WTC11 (cell line): ENCODE data around the gene MYO5C. TPM values are rescaled to one million over a fixed set of nuclear protein-coding genes. Genes with fewer than 3 reads are reported as not detected.

ENCODE experiments used
- ATAC-seq: fragments of 200-7000 bp; cut with Tn5 transposase; 2 replicates; pipeline ENCODE4 v1.10.0; 2021; ENCODE audit warnings: mild to moderate bottlenecking, moderate library complexity
- CTCF ChIA-PET: fragments of 300-600 bp; sonication (Branson Sonifier 250); formaldehyde crosslinking; loops from one replicate; lab custom pipeline; 2021; ENCODE audit warnings: antibody characterized with exemption; lab: Charles Lee
- POLR2A ChIA-PET: fragments of 350-600 bp; sonication (Branson Sonifier 250); formaldehyde crosslinking; loops from one replicate; lab custom pipeline; 2021; ENCODE audit warnings: antibody characterized with exemption; lab: Charles Lee
- DNase-seq: peaks from one replicate; pipeline ENCODE4 v3.0.0; 2021; ENCODE audit warnings: low spot score
- H3K27ac Mint-ChIP-seq: 2 replicates; pipeline ENCODE4 v1.8.0; 2021; ENCODE audit warnings: mixed read lengths
- H3K27me3 Mint-ChIP-seq: 2 replicates; pipeline ENCODE4 v1.8.0; 2021; ENCODE audit warnings: low read depth, mild to moderate bottlenecking, moderate library complexity, mixed read lengths
- H3K36me3 Mint-ChIP-seq: 2 replicates; pipeline ENCODE4 v1.8.0; 2021; ENCODE audit warnings: mixed read lengths
- H3K4me1 Mint-ChIP-seq: 2 replicates; pipeline ENCODE4 v1.8.0; 2022; ENCODE audit warnings: mixed read lengths
- H3K4me3 Mint-ChIP-seq: 2 replicates; pipeline ENCODE4 v1.8.0; 2021; ENCODE audit warnings: mild to moderate bottlenecking, moderate library complexity, mixed read lengths
- H3K9me3 Mint-ChIP-seq: 2 replicates; pipeline ENCODE4 v1.8.0; 2021; ENCODE audit warnings: mixed read lengths
- CREB1 ChIP-seq: sonication (generic); formaldehyde crosslinking; IDR thresholded peaks from 2 replicates; pipeline ENCODE4 v1.8.0; 2023; ENCODE audit warnings: mild to moderate bottlenecking, missing genetic modification reagents
- ESRRA ChIP-seq: sonication (generic); formaldehyde crosslinking; IDR thresholded peaks from 2 replicates; pipeline ENCODE4 v1.8.1; 2022; ENCODE audit warnings: mild to moderate bottlenecking, missing genetic modification reagents, borderline replicate concordance
- FOXP1 ChIP-seq: sonication (generic); formaldehyde crosslinking; IDR thresholded peaks from 2 replicates; pipeline ENCODE4 v1.8.0; 2022; ENCODE audit warnings: missing genetic modification reagents, mild to moderate bottlenecking, moderate library complexity, borderline replicate concordance
- GABPB1 ChIP-seq: sonication (generic); formaldehyde crosslinking; IDR thresholded peaks from 2 replicates; pipeline ENCODE4 v1.8.1; 2023; ENCODE audit warnings: mild to moderate bottlenecking, missing genetic modification reagents
- HMGA2 ChIP-seq: fragments of 250-450 bp; sonication (Bioruptor Pico); IDR thresholded peaks from 2 replicates; pipeline ENCODE4 v1.4.0; 2021; ENCODE audit warnings: mild to moderate bottlenecking, moderate library complexity
- JUN ChIP-seq: sonication (generic); formaldehyde crosslinking; IDR thresholded peaks from 2 replicates; pipeline ENCODE4 v1.8.0; 2023; ENCODE audit warnings: mild to moderate bottlenecking, missing genetic modification reagents
- MXD4 ChIP-seq: fragments of 250-450 bp; sonication (Bioruptor Pico); IDR thresholded peaks from 2 replicates; pipeline ENCODE4 v1.8.0; 2021; ENCODE audit warnings: mild to moderate bottlenecking, moderate library complexity, borderline replicate concordance
- NR2C2 ChIP-seq: sonication (generic); formaldehyde crosslinking; IDR thresholded peaks from 2 replicates; pipeline ENCODE4 v1.8.0; 2022; ENCODE audit warnings: mild to moderate bottlenecking, missing genetic modification reagents
- SMAD4 ChIP-seq: sonication (generic); formaldehyde crosslinking; IDR thresholded peaks from 2 replicates; pipeline ENCODE4 v1.8.0; 2022; ENCODE audit warnings: mild to moderate bottlenecking, missing genetic modification reagents
- ZNF263 ChIP-seq: sonication (generic); formaldehyde crosslinking; IDR thresholded peaks from 2 replicates; pipeline ENCODE4 v1.8.1; 2022; ENCODE audit warnings: low read depth, mild to moderate bottlenecking, moderate library complexity, missing genetic modification reagents
- total RNA-seq: library from RNA; stranded (reverse); gene quantifications from 3 replicates; pipeline ENCODE4 v1.2.3, GENCODE V29; 2021
- TF ChIP-seq, protein P1 (sequence below): sonication (generic); formaldehyde crosslinking; IDR thresholded peaks from 2 replicates; pipeline ENCODE4 v1.8.1; 2022; ENCODE audit warnings: mild to moderate bottlenecking, moderate library complexity, missing genetic modification reagents
- TF ChIP-seq, protein P2 (sequence below): fragments of 250-450 bp; sonication (Bioruptor Pico); IDR thresholded peaks from 2 replicates; pipeline ENCODE4 v1.9.0; 2021; ENCODE audit warnings: mild to moderate bottlenecking
- TF ChIP-seq, protein P3 (sequence below): sonication (generic); formaldehyde crosslinking; IDR thresholded peaks from 2 replicates; pipeline ENCODE4 v1.8.0; 2022; ENCODE audit warnings: mild to moderate bottlenecking, missing genetic modification reagents
- TF ChIP-seq, protein P4 (sequence below): sonication (generic); formaldehyde crosslinking; IDR thresholded peaks from 2 replicates; pipeline ENCODE4 v1.8.1; 2023; ENCODE audit warnings: mild to moderate bottlenecking, missing genetic modification reagents, borderline replicate concordance
- TF ChIP-seq, protein P5 (sequence below): sonication (generic); formaldehyde crosslinking; IDR thresholded peaks from 2 replicates; pipeline ENCODE4 v1.8.0; 2022; ENCODE audit warnings: missing genetic modification reagents
- TF ChIP-seq, protein P6 (sequence below): sonication (generic); formaldehyde crosslinking; conservative IDR thresholded peaks from 2 replicates; pipeline ENCODE4 v1.8.1; 2023; ENCODE audit warnings: mild to moderate bottlenecking, low read depth, missing genetic modification reagents, moderate library complexity

MYO5C gene
- total RNA-seq, 1 experiment from 2014 or later = 25.3 TPM

DNA sequence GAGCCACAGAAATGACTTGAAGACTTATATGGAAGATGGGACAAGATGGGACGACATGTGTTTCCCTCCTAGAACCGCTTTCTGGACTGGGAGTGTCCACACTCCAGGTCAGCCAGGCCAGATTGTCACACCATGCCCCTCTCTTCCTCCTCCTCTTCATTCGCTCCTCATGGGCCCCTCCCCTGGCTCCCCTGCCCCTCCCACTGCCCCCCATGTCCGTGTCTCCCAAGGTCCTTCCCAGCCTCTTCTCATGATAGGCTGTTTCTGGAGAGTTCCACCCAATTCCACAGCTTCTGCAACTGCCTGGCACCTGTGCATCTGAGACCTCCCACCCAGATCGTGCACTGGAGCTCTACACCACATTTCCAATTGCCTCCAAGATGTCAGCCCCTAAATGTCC lies 6.6 kb downstream of the MYO5C start:
- H3K9me3 Mint-ChIP-seq = peaks cover 14% of the 10 kb centered on the region
- no peaks in the 10 kb centered on the region for H3K27me3 Mint-ChIP-seq
- DNase-seq = no peak
- H3K4me3 Mint-ChIP-seq = no peak overlapping the region
- ChIA-PET POLR2A (interaction anchor here (1.0 kb wide), 1 partner anchor 27 kb away, joined by 5 read pairs; no protein-coding TSS in a partner anchor), CTCF (interaction anchor here (0.6 to 1.2 kb wide), 3 partner anchors 9 to 80 kb away, joined by 3 to 4 read pairs (median 3); no protein-coding TSS in a partner anchor)
- TF ChIP-seq MXD4 (CRISPR knock-in tag) (no peak), SMAD4 (CRISPR knock-in tag) (no peak), FOXP1 (CRISPR knock-in tag) (no peak), NR2C2 (CRISPR knock-in tag) (no peak), JUN (CRISPR knock-in tag) (no peak), HMGA2 (CRISPR knock-in tag) (no peak), ESRRA (CRISPR knock-in tag) (no peak), ZNF263 (CRISPR knock-in tag) (no peak)
- TF ChIP-seq, protein P1, sequence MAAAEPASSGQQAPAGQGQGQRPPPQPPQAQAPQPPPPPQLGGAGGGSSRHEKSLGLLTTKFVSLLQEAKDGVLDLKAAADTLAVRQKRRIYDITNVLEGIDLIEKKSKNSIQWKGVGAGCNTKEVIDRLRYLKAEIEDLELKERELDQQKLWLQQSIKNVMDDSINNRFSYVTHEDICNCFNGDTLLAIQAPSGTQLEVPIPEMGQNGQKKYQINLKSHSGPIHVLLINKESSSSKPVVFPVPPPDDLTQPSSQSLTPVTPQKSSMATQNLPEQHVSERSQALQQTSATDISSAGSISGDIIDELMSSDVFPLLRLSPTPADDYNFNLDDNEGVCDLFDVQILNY = no peak
- TF ChIP-seq, protein P2, sequence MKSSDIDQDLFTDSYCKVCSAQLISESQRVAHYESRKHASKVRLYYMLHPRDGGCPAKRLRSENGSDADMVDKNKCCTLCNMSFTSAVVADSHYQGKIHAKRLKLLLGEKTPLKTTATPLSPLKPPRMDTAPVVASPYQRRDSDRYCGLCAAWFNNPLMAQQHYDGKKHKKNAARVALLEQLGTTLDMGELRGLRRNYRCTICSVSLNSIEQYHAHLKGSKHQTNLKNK (CRISPR knock-in tag) = no peak
- TF ChIP-seq, protein P3, sequence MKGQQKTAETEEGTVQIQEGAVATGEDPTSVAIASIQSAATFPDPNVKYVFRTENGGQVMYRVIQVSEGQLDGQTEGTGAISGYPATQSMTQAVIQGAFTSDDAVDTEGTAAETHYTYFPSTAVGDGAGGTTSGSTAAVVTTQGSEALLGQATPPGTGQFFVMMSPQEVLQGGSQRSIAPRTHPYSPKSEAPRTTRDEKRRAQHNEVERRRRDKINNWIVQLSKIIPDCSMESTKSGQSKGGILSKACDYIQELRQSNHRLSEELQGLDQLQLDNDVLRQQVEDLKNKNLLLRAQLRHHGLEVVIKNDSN = no peak
- H3K4me1 Mint-ChIP-seq = peaks cover 37% of the 10 kb centered on the region
- H3K36me3 Mint-ChIP-seq = peaks cover 38% of the 10 kb centered on the region
- peak overlapping the region; percentile 46 for H3K27ac Mint-ChIP-seq
- ATAC-seq = no peak

DNA sequence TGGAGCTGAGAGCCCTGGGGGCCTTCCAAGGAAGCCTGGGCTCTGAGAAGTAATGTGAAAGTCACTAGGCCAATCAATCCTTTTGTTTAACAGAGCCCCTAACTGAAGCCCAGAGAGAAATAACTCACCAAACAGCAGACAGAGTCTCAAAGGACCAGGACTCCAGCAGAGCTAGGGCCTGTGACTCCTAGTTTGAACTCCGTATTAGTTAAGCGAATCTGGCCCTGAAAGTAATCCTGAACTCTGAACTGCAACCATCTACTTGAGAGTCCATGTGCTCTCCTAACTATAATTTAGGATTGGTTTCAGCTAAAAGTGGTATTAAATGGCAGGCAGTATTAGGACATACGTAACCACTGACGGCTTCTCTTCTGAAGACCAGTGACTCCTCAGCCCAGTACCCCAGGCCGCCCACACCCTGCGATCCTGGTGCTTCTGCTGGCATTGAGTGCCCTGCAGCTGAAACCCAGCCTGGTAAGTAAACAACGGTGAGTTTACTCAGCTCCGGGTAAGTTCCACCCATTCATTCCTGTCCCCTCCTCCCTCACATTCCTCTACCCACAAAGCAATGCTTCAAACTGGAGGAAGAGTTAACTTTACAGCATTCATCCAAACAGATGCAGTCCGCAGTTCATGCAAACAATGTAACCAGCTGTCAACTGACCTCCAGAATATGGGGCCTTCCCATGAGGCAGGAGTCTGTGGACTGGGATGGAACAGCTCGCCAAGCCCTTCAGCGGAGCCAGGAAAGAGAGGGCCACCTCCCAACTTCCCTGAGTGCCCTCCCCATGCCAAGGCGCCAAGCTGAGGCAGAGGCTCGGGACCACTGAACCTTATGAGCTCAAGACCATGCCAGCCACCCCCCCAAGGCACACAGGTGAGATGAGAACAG lies 7.3 kb downstream of the MYO5C start:
- peak; percentile 50 for ATAC-seq
- H3K4me3 Mint-ChIP-seq = no peak overlapping the region
- H3K9me3 Mint-ChIP-seq = peaks cover 14% of the 10 kb centered on the region
- CTCF ChIA-PET = interaction anchor here (0.7 to 1.3 kb wide), 3 partner anchors 61 to 447 kb away, joined by 3 read pairs; no protein-coding TSS in a partner anchor
- peaks cover 38% of the 10 kb centered on the region for H3K36me3 Mint-ChIP-seq
- TF ChIP-seq, protein P4, sequence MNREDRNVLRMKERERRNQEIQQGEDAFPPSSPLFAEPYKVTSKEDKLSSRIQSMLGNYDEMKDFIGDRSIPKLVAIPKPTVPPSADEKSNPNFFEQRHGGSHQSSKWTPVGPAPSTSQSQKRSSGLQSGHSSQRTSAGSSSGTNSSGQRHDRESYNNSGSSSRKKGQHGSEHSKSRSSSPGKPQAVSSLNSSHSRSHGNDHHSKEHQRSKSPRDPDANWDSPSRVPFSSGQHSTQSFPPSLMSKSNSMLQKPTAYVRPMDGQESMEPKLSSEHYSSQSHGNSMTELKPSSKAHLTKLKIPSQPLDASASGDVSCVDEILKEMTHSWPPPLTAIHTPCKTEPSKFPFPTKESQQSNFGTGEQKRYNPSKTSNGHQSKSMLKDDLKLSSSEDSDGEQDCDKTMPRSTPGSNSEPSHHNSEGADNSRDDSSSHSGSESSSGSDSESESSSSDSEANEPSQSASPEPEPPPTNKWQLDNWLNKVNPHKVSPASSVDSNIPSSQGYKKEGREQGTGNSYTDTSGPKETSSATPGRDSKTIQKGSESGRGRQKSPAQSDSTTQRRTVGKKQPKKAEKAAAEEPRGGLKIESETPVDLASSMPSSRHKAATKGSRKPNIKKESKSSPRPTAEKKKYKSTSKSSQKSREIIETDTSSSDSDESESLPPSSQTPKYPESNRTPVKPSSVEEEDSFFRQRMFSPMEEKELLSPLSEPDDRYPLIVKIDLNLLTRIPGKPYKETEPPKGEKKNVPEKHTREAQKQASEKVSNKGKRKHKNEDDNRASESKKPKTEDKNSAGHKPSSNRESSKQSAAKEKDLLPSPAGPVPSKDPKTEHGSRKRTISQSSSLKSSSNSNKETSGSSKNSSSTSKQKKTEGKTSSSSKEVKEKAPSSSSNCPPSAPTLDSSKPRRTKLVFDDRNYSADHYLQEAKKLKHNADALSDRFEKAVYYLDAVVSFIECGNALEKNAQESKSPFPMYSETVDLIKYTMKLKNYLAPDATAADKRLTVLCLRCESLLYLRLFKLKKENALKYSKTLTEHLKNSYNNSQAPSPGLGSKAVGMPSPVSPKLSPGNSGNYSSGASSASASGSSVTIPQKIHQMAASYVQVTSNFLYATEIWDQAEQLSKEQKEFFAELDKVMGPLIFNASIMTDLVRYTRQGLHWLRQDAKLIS (CRISPR knock-in tag) = no peak
- TF ChIP-seq GABPB1 = peak; percentile 47
- POLR2A ChIA-PET = interaction anchor here (0.8 to 1.2 kb wide), 3 partner anchors 26 to 35 kb away, joined by 4 read pairs; no protein-coding TSS in a partner anchor
- peaks cover 33% of the 10 kb centered on the region for H3K4me1 Mint-ChIP-seq
- DNase-seq = no peak
- no peaks in the 10 kb centered on the region for H3K27me3 Mint-ChIP-seq
- peak overlapping the region; percentile 84 for H3K27ac Mint-ChIP-seq

DNA sequence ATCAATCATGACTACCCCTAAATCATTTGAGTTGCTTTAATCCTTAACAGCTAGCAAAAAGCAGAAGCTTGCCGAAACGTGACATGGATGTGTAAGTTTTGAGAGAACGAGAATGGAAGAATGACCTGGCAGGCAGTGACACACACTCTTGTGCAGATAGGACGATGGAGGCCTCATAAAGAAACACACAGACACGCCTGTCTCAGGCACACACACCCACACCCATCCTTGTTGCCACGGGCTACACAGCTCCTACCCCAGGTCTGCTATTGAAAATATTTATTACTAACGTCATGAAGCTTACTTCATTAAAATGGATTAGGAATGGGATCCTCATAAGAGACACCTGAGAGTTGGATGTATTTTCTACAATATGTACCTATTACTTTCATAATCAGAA lies 8.5 kb downstream of the MYO5C start:
- Mint-ChIP-seq H3K27ac (peak overlapping the region; percentile 46; the same call in 1 of the 2 replicates), H3K4me3 (no peak overlapping the region), H3K27me3 (no peaks in the 10 kb centered on the region), H3K36me3 (peaks cover 32% of the 10 kb centered on the region), H3K4me1 (peaks cover 33% of the 10 kb centered on the region), H3K9me3 (peaks cover 14% of the 10 kb centered on the region)
- no peak for ATAC-seq
- DNase-seq = no peak
- CTCF ChIA-PET = interaction anchor here (0.6 to 1.3 kb wide), 2 partner anchors 53 to 60 kb away, joined by 3 read pairs; no protein-coding TSS in a partner anchor
- POLR2A ChIA-PET = interaction anchor here (1.0 kb wide), 1 partner anchor 25 kb away, joined by 4 read pairs; no protein-coding TSS in a partner anchor
- TF ChIP-seq, protein P5, sequence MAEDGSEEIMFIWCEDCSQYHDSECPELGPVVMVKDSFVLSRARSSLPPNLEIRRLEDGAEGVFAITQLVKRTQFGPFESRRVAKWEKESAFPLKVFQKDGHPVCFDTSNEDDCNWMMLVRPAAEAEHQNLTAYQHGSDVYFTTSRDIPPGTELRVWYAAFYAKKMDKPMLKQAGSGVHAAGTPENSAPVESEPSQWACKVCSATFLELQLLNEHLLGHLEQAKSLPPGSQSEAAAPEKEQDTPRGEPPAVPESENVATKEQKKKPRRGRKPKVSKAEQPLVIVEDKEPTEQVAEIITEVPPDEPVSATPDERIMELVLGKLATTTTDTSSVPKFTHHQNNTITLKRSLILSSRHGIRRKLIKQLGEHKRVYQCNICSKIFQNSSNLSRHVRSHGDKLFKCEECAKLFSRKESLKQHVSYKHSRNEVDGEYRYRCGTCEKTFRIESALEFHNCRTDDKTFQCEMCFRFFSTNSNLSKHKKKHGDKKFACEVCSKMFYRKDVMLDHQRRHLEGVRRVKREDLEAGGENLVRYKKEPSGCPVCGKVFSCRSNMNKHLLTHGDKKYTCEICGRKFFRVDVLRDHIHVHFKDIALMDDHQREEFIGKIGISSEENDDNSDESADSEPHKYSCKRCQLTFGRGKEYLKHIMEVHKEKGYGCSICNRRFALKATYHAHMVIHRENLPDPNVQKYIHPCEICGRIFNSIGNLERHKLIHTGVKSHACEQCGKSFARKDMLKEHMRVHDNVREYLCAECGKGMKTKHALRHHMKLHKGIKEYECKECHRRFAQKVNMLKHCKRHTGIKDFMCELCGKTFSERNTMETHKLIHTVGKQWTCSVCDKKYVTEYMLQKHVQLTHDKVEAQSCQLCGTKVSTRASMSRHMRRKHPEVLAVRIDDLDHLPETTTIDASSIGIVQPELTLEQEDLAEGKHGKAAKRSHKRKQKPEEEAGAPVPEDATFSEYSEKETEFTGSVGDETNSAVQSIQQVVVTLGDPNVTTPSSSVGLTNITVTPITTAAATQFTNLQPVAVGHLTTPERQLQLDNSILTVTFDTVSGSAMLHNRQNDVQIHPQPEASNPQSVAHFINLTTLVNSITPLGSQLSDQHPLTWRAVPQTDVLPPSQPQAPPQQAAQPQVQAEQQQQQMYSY (CRISPR knock-in tag) = no peak
- TF ChIP-seq, protein P6, sequence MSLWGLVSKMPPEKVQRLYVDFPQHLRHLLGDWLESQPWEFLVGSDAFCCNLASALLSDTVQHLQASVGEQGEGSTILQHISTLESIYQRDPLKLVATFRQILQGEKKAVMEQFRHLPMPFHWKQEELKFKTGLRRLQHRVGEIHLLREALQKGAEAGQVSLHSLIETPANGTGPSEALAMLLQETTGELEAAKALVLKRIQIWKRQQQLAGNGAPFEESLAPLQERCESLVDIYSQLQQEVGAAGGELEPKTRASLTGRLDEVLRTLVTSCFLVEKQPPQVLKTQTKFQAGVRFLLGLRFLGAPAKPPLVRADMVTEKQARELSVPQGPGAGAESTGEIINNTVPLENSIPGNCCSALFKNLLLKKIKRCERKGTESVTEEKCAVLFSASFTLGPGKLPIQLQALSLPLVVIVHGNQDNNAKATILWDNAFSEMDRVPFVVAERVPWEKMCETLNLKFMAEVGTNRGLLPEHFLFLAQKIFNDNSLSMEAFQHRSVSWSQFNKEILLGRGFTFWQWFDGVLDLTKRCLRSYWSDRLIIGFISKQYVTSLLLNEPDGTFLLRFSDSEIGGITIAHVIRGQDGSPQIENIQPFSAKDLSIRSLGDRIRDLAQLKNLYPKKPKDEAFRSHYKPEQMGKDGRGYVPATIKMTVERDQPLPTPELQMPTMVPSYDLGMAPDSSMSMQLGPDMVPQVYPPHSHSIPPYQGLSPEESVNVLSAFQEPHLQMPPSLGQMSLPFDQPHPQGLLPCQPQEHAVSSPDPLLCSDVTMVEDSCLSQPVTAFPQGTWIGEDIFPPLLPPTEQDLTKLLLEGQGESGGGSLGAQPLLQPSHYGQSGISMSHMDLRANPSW = no peak
- no peak for TF ChIP-seq CREB1 (CRISPR knock-in tag)
